ENCODE results near the gene TFB1M. TPM values are rescaled to one million over a fixed set of nuclear protein-coding genes. Genes with fewer than 3 reads are reported as not detected.
A peak's percentile ranks its signal among the peaks of the same experiment; 100 is the strongest.
"Not testable (repeated sequence)": the region's sequence is repeated elsewhere in the genome, so short reads cannot be mapped to it uniquely, and the experiment has no call there.

Gene TFB1M
- total RNA-seq = 10 to 100 TPM; 24.6 to 28.1 TPM

GRCh38 chr6:155314092-155314772 lies at the start of gene TFB1M:
TSS of gene TFB1M (minus strand) at chr6:155314484. CDS start at chr6:155314428, 56 bp downstream.
- Mint-ChIP-seq H3K4me3 (peak within 1 kb of the TSS; percentile 85), H3K4me1 (peaks cover 42% of the 10 kb centered on the region), H3K27ac (peak within 1 kb of the TSS; percentile 92), H3K36me3 (ENCODE audit: low read depth) (peaks cover 25% of the 10 kb centered on the region), H3K27me3 (no peaks in the 10 kb centered on the region), H3K9me3 (no peaks in the 10 kb centered on the region)
- CTCF ChIA-PET = interaction anchor here (0.8 to 3.1 kb wide), 10 partner anchors 10 to 1372 kb away, joined by 3 to 27 read pairs (median 4); no protein-coding TSS in a partner anchor
- POLR2A ChIA-PET = interaction anchor here (0.9 to 5.3 kb wide), 15 partner anchors 10 to 1707 kb away, joined by 3 to 31 read pairs (median 7); no protein-coding TSS in a partner anchor
- peak; percentile 99 for DNase-seq

- not testable (repeated sequence) for H3K27ac Mint-ChIP-seq, DNase-seq, H3K4me1 Mint-ChIP-seq
These were observed 49.7 kb upstream of the TFB1M start for GRCh38 chr6:155364021-155364420.

GRCh38 chr6:155362968-155363632 lies 48.8 kb upstream of the TFB1M start:
- H3K4me1 Mint-ChIP-seq; H3K4me3 Mint-ChIP-seq; CTCF ChIA-PET; H3K36me3 Mint-ChIP-seq (ENCODE audit: low read depth); POLR2A ChIA-PET; H3K27ac Mint-ChIP-seq; H3K27me3 Mint-ChIP-seq; H3K9me3 Mint-ChIP-seq; DNase-seq: not testable (repeated sequence)

More at GRCh38 chr6:155364021-155364420, 49.7 kb upstream of the TFB1M start:
- CTCF ChIA-PET; H3K4me3 Mint-ChIP-seq; POLR2A ChIA-PET; H3K36me3 Mint-ChIP-seq (ENCODE audit: low read depth); H3K9me3 Mint-ChIP-seq; H3K27me3 Mint-ChIP-seq: not testable (repeated sequence)

GRCh38 chr6:155354167-155354566 lies 39.9 kb upstream of the TFB1M start:
- Mint-ChIP-seq H3K9me3 (peaks cover 21% of the 10 kb centered on the region), H3K4me1 (no peaks in the 10 kb centered on the region), H3K27me3 (peaks cover 8% of the 10 kb centered on the region), H3K36me3 (ENCODE audit: low read depth) (no peaks in the 10 kb centered on the region), H3K27ac (no peak overlapping the region), H3K4me3 (no peak overlapping the region)
- DNase-seq = no peak
- ChIA-PET CTCF (no interaction called here), POLR2A (no interaction called here)

- CTCF ChIA-PET = no interaction called here
- no peak overlapping the region for H3K27ac Mint-ChIP-seq
- no peak overlapping the region for H3K4me3 Mint-ChIP-seq
- peaks cover 21% of the 10 kb centered on the region for H3K9me3 Mint-ChIP-seq
- H3K27me3 Mint-ChIP-seq = peaks cover 4% of the 10 kb centered on the region
- POLR2A ChIA-PET = no interaction called here
- no peaks in the 10 kb centered on the region for H3K4me1 Mint-ChIP-seq
- H3K36me3 Mint-ChIP-seq (ENCODE audit: low read depth) = no peaks in the 10 kb centered on the region
- DNase-seq = no peak
These were observed 38.5 kb upstream of the TFB1M start for GRCh38 chr6:155352811-155353210.

- CTCF ChIA-PET = no interaction called here
These were observed 37.8 kb upstream of the TFB1M start for GRCh38 chr6:155352130-155352420.

GRCh38 chr6:155351273-155352129 lies 37.2 kb upstream of the TFB1M start:
- H3K4me3 Mint-ChIP-seq = no peak overlapping the region
- H3K9me3 Mint-ChIP-seq = peaks cover 23% of the 10 kb centered on the region
- H3K4me1 Mint-ChIP-seq = no peaks in the 10 kb centered on the region
- no peak for DNase-seq
- no peak overlapping the region for H3K27ac Mint-ChIP-seq
- POLR2A ChIA-PET = no interaction called here
- no peaks in the 10 kb centered on the region for H3K36me3 Mint-ChIP-seq (ENCODE audit: low read depth)
- CTCF ChIA-PET = no interaction called here
- peaks cover 4% of the 10 kb centered on the region for H3K27me3 Mint-ChIP-seq

More at GRCh38 chr6:155352130-155352420, 37.8 kb upstream of the TFB1M start:
- Mint-ChIP-seq H3K9me3 (peaks cover 21% of the 10 kb centered on the region), H3K36me3 (ENCODE audit: low read depth) (no peaks in the 10 kb centered on the region), H3K27ac (no peak overlapping the region), H3K4me1 (no peaks in the 10 kb centered on the region), H3K4me3 (no peak overlapping the region), H3K27me3 (peaks cover 4% of the 10 kb centered on the region)
- DNase-seq = no peak
- POLR2A ChIA-PET = no interaction called here

- no peak overlapping the region for H3K27ac Mint-ChIP-seq
- H3K4me1 Mint-ChIP-seq = no peaks in the 10 kb centered on the region
- no peak overlapping the region for H3K4me3 Mint-ChIP-seq
- POLR2A ChIA-PET = no interaction called here
- no peak for DNase-seq
- H3K27me3 Mint-ChIP-seq = peaks cover 4% of the 10 kb centered on the region
- CTCF ChIA-PET = interaction anchor here (0.8 kb wide), 1 partner anchor 10 kb away, joined by 3 read pairs; no protein-coding TSS in a partner anchor
- peaks cover 22% of the 10 kb centered on the region for H3K9me3 Mint-ChIP-seq
- no peaks in the 10 kb centered on the region for H3K36me3 Mint-ChIP-seq (ENCODE audit: low read depth)
These were observed 35.7 kb upstream of the TFB1M start for GRCh38 chr6:155349956-155350355.

GRCh38 chr6:155349129-155349528 lies 34.8 kb upstream of the TFB1M start:
- POLR2A ChIA-PET = no interaction called here
- peaks cover 18% of the 10 kb centered on the region for H3K9me3 Mint-ChIP-seq
- DNase-seq = no peak
- no peaks in the 10 kb centered on the region for H3K36me3 Mint-ChIP-seq (ENCODE audit: low read depth)
- peaks cover under 1% of the 10 kb centered on the region for H3K27me3 Mint-ChIP-seq
- no peak overlapping the region for H3K4me3 Mint-ChIP-seq
- CTCF ChIA-PET = interaction anchor here (0.8 kb wide), 1 partner anchor 11 kb away, joined by 3 read pairs; no protein-coding TSS in a partner anchor
- H3K4me1 Mint-ChIP-seq = no peaks in the 10 kb centered on the region
- no peak overlapping the region for H3K27ac Mint-ChIP-seq

- POLR2A ChIA-PET = no interaction called here
- CTCF ChIA-PET = no interaction called here
- Mint-ChIP-seq H3K4me1 (no peaks in the 10 kb centered on the region), H3K9me3 (peaks cover 12% of the 10 kb centered on the region), H3K27me3 (no peaks in the 10 kb centered on the region), H3K27ac (no peak overlapping the region), H3K4me3 (no peak overlapping the region), H3K36me3 (ENCODE audit: low read depth) (no peaks in the 10 kb centered on the region)
- no peak for DNase-seq
These were observed 33.5 kb upstream of the TFB1M start for GRCh38 chr6:155347800-155348199.

- Mint-ChIP-seq H3K4me3 (no peak overlapping the region), H3K4me1 (no peaks in the 10 kb centered on the region), H3K27ac (no peak overlapping the region), H3K9me3 (peaks cover 12% of the 10 kb centered on the region), H3K27me3 (no peaks in the 10 kb centered on the region), H3K36me3 (ENCODE audit: low read depth) (no peaks in the 10 kb centered on the region)
- ChIA-PET POLR2A (no interaction called here), CTCF (no interaction called here)
- no peak for DNase-seq
These were observed 32.7 kb upstream of the TFB1M start for GRCh38 chr6:155346957-155347356.

- H3K36me3 Mint-ChIP-seq (ENCODE audit: low read depth) = peaks cover 3% of the 10 kb centered on the region
- no peak overlapping the region for H3K27ac Mint-ChIP-seq
- H3K27me3 Mint-ChIP-seq = no peaks in the 10 kb centered on the region
- CTCF ChIA-PET = no interaction called here
- H3K4me1 Mint-ChIP-seq = peaks cover 4% of the 10 kb centered on the region
- DNase-seq = no peak
- H3K4me3 Mint-ChIP-seq = no peak overlapping the region
- POLR2A ChIA-PET = no interaction called here
- peaks cover 12% of the 10 kb centered on the region for H3K9me3 Mint-ChIP-seq
These were observed 30.2 kb upstream of the TFB1M start for GRCh38 chr6:155344341-155345006.

Data from activated CD4-positive, alpha-beta memory T cell treated with anti-CD3 and anti-CD28 coated beads, Interleukin-2, amount 10 ng/mL, durations not matched to agents 7 days and 5 days (primary cell).